GM21381 (cell line): ENCODE results near the gene RSPH1.

Source experiments
- ATAC-seq: cut with Tn5 transposase; IDR thresholded peaks from one replicate; pipeline ENCODE4 v1.9.1; 2021; ENCODE audit warnings: mild to moderate bottlenecking, moderate library complexity; ENCODE audit not compliant: unreplicated experiment

The RSPH1 gene

GRCh38 chr21:42513985-42514882 is 18.2 kb upstream of the RSPH1 start:
- ATAC-seq, result peak; percentile 45

GRCh38 chr21:42513151-42513984 is 17.3 kb upstream of the RSPH1 start, which contains the start of gene SLC37A1:
Gene SLC37A1, plus strand, starts transcription at chr21:42513852. Its CDS starts 4,603 bp downstream, at chr21:42518455.
- peak; percentile 53 for ATAC-seq

GRCh38 chr21:42512346-42513034 is 16.5 kb upstream of the RSPH1 start:
- no peak for ATAC-seq

- ATAC-seq, result no peak
Observed at GRCh38 chr21:42509244-42509643, 13.2 kb upstream of the RSPH1 start.

GRCh38 chr21:42508371-42508770 is 12.3 kb upstream of the RSPH1 start:
- no peak for ATAC-seq

- no peak for ATAC-seq
Observed at GRCh38 chr21:42507418-42507817, 11.4 kb upstream of the RSPH1 start.

GRCh38 chr21:42505090-42505726 is 9.2 kb upstream of the RSPH1 start:
- peak; percentile 92 for ATAC-seq

GRCh38 chr21:42503711-42504110 is 7.7 kb upstream of the RSPH1 start:
- no peak for ATAC-seq

- no peak for ATAC-seq
Observed at GRCh38 chr21:42500736-42501135, 4.7 kb upstream of the RSPH1 start.

GRCh38 chr21:42500225-42500624 is 4.2 kb upstream of the RSPH1 start:
- no peak for ATAC-seq

GRCh38 chr21:42499444-42500112 is 3.6 kb upstream of the RSPH1 start:
- ATAC-seq, result no peak

GRCh38 chr21:42498012-42498411 is 2.0 kb upstream of the RSPH1 start:
- no peak for ATAC-seq

GRCh38 chr21:42496839-42497202 is 797 bp upstream of the RSPH1 start:
- peak; percentile 3 for ATAC-seq

GRCh38 chr21:42495765-42496119 is 282 bp downstream of the RSPH1 start:
- no peak for ATAC-seq

GRCh38 chr21:42495027-42495426 is 997 bp downstream of the RSPH1 start:
- no peak for ATAC-seq

GRCh38 chr21:42493109-42494060 is 2.6 kb downstream of the RSPH1 start:
- no peak for ATAC-seq

GRCh38 chr21:42492201-42492600 is 3.8 kb downstream of the RSPH1 start:
- no peak for ATAC-seq

- ATAC-seq, result no peak
Observed at GRCh38 chr21:42491328-42491727, 4.7 kb downstream of the RSPH1 start.

- ATAC-seq, result no peak
Observed at GRCh38 chr21:42490720-42491119, 5.3 kb downstream of the RSPH1 start.
